Thoracic aorta endothelial cell (primary cell): ENCODE data around the gene CD200R1. TPM values are rescaled to one million over a fixed set of nuclear protein-coding genes. Genes with fewer than 3 reads are reported as not detected.

Experiments used
- total RNA-seq: library from RNA; depleted of rRNA; stranded (reverse); fragments of >200 nt; gene quantifications from 2 replicates; pipeline ENCODE4 v1.2.3, GENCODE V29; 2012

Gene CD200R1
- total RNA-seq = 0.07 TPM in 1 of 2 replicates, not detected in the other

GRCh38 chr3:112974894-112975293 lies at the start of gene CD200R1:
CD200R1 (minus strand) TSS chr3:112975103; CDS start chr3:112974857, 246 bp downstream.

DNA sequence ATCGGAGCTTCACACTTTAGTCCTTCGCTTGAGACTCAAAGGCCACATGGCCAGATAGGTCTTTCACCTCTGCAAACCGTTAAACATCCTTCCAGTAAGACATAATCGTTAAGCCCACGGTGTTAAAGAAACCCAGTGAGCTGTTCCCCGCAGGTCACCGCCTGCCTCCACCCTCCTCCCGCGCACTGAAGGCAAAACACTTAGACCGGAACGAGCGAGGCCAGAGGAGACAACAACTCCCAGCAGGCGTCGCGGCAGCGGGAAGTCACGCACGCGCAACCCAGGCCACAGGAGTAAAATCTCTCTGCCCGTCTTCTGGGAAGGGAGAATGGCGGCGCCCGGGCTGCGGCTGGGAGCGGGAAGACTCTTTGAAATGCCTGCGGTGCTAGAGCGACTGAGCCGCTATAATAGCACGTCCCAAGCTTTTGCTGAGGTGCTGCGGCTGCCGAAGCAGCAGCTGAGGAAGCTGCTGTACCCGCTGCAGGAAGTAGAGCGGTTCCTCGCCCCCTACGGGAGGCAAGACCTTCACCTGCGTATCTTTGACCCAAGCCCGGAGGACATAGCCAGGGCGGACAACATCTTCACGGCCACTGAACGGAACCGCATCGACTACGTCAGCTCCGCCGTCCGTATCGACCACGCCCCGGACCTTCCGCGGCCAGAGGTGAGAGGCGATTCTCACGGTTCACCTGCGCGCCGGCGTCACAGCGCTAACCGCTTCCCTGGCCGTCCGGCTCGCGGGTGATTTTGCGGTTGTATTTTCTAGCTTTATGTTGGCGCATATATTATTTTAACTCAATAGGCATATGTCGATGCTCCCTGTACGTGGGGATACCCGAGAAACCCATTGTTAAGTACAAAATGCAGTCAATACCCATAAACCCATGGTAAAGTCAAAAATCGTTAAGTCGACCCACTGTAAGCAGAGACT lies 16.0 kb upstream of the CD200R1 start, which contains the start of gene GTPBP8:
Gene GTPBP8 (plus strand): TSS at position 313 of the 931 bp plus-strand sequence. CDS start 16 bp downstream, at position 329.

Other genes starting within 250 kb of the CD200R1 start
- not detected in 2 replicates for gene CD200R1L, start 128.2 kb downstream of the CD200R1 start, total RNA-seq
- 35.7 and 49.2 TPM in 2 replicates for gene GTPBP8, start 15.9 kb upstream of the CD200R1 start, total RNA-seq
- gene BOC, start 236.5 kb upstream of the CD200R1 start, total RNA-seq = 0.40 and 0.86 TPM in 2 replicates